Measurements from ENCODE around the gene SLC12A8.

GRCh38 chr3:125057186-125057850 lies 155.2 kb downstream of the SLC12A8 start:
- TF ChIP-seq EZH2 (IDR thresholded peaks at IDR 0.05; ENCODE audit: insufficient read depth, poor library complexity, severe bottlenecking), result no peak
- TF ChIP-seq EZH2phosphoT487 (IDR thresholded peaks at IDR 0.05; ENCODE audit: insufficient read depth, low read depth), result no peak

All from GM23248 (cell line).